Stimulated activated CD8-positive, alpha-beta memory T cell treated with anti-CD3 and anti-CD28 coated beads, Interleukin-15, amount 100 ng/mL, for 48 hours (primary cell): ENCODE measurements around the gene MUC12.
"Not testable (repeated sequence)": the region's sequence is repeated elsewhere in the genome, so short reads cannot be mapped to it uniquely, and the experiment has no call there.

Experiments
- DNase-seq, 2 donors: peaks; one replicate each; pipeline ENCODE4 v3.0.0-alpha.2; 2020; ENCODE audit warnings: low read depth in 2 of 2

MUC12 gene, protein sequence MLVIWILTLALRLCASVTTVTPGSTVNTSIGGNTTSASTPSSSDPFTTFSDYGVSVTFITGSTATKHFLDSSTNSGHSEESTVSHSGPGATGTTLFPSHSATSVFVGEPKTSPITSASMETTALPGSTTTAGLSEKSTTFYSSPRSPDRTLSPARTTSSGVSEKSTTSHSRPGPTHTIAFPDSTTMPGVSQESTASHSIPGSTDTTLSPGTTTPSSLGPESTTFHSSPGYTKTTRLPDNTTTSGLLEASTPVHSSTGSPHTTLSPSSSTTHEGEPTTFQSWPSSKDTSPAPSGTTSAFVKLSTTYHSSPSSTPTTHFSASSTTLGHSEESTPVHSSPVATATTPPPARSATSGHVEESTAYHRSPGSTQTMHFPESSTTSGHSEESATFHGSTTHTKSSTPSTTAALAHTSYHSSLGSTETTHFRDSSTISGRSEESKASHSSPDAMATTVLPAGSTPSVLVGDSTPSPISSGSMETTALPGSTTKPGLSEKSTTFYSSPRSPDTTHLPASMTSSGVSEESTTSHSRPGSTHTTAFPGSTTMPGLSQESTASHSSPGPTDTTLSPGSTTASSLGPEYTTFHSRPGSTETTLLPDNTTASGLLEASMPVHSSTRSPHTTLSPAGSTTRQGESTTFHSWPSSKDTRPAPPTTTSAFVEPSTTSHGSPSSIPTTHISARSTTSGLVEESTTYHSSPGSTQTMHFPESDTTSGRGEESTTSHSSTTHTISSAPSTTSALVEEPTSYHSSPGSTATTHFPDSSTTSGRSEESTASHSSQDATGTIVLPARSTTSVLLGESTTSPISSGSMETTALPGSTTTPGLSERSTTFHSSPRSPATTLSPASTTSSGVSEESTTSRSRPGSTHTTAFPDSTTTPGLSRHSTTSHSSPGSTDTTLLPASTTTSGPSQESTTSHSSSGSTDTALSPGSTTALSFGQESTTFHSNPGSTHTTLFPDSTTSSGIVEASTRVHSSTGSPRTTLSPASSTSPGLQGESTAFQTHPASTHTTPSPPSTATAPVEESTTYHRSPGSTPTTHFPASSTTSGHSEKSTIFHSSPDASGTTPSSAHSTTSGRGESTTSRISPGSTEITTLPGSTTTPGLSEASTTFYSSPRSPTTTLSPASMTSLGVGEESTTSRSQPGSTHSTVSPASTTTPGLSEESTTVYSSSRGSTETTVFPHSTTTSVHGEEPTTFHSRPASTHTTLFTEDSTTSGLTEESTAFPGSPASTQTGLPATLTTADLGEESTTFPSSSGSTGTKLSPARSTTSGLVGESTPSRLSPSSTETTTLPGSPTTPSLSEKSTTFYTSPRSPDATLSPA (N-terminal part only)

DNA sequence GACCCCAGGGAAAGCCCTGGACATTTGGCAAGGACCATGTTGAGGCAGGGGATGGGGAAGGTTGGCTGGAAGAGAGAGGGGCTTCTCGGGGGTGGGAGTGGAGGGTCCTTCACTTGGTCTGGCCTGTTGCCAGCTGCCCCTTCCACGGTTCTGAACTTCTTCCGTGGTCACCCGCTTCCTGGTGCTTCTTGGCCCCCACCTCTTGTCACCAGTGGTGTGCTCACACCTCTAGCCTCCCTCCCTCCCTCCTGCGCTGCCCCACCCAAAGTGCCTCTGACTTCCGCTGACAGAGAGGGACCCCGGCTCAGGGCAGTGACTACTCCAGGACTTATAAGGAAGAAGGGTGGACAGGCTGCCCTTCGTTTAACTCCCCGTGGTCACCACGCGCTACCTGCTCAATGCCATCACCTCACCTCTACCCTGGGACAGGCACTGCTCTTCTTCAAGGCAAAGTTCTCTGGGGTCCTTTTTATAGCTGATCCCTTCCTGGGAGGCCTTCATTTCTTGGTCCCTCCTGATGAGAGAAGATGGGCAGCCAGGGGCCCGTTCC lies at the start of gene MUC12:
Gene MUC12, plus strand, starts transcription at position 500 of the 550 bp plus-strand sequence. CDS start 58 bp downstream, outside the sequence.
- DNase-seq = no peak

DNA sequence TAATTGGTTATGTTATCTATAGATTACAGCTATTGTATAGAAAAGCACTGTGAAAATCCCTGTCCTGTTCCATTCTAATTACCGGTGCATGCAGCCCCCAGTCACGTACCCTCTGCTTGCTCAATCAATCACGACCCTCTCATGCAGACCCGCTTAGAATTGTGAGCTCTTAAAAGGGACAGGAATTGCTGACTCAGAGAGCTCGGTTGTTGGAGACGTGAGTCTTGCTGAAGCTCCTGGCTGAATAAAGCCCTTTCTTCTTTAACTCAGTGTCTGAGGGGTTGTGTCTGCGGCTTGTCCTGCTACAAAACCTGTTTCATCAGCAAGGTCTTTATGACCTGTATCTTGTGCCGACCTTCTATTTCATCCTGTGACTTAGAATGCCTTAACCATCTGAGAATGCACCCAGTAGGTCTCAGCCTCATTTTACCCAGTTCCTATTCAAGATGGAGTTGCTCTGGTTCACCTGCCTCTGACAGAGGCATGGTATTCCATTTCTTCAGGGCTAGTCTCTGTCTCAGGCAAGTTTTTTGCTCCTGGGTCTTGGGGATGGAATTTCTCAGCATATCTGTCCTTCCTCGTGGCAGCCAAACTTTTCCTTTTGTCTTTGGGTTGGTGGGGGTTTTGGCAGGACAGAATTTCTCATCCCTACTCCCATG lies 49.5 kb upstream of the MUC12 start:
- not testable (repeated sequence) for DNase-seq

DNA sequence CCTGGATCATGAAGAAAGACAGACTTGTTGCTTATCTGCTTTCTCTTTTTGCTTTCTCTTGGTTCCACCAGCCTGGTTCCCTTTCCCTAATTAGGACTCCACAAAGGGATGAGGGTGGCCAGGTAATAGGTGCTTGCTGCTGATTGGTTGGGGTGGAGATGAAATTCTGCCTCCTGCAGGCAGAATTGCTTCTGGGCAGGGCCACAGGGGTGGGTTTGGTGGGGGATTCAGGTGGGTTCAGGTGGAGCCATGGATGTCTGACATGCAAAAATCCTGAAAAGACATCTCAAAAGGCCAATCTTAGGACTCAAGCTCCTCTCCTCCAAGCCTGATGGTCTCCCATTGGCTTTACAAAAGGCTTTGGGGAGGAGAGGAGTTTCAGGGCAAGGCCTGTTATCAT lies 48.3 kb upstream of the MUC12 start:
- no peak for DNase-seq

DNA sequence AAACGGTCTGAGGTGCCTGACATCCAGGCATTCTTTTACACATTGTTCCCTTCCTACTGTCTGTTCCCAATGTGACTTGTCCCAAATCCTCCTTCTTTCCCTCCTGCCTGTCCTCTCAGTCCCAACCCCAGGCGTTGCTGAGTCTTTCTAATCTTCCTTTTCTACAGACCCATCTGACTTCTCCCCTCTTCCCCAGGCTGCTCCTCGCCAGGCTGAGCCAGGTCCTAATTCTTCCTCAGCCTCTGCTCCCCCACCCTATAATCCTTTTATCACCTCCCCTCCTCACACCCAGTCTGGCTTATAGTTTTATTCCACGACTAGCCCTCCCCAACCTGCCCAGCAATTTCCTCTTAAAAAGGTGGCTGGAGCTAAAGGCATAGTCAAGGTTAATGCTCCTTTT lies 45.7 kb upstream of the MUC12 start:
- DNase-seq = not testable (repeated sequence)

DNA sequence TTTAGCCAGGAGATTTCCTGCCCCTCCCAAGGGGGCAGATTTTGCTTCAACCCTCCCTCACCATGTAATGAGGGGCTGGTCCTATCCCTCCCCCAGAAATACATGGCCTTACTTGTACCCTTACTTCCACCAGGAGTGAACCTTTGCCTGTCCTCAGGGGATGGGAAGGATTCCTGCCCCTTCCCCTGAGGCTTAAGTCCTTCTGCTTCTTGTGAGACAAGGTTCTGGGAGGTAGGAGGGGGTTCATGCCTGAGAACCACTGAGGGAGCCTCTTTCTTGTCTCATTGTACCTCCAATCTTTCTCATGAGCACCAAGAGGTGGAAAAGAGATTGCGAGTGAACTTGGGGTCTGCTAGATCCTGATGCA lies 39.6 kb upstream of the MUC12 start:
- DNase-seq = no peak

DNA sequence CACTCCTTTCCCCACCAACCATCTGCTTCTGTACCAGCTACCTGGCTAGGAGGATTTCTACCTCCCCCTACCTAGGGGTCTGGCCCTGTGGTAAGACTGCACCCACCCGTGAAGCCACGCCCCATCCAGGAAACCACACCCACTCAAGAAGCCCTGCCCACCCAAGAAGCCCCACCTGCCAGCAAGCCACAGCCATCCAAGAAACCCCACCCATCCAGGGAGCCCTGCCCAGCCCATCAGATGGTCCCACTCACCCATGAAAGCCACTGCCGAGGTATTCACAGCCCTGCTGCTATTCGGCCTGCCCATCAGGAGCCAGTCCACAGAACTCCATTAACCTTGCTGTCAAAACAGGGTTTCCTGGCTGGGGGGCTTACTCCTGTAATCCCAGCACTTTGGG lies 35.6 kb upstream of the MUC12 start:
- no peak for DNase-seq

DNA sequence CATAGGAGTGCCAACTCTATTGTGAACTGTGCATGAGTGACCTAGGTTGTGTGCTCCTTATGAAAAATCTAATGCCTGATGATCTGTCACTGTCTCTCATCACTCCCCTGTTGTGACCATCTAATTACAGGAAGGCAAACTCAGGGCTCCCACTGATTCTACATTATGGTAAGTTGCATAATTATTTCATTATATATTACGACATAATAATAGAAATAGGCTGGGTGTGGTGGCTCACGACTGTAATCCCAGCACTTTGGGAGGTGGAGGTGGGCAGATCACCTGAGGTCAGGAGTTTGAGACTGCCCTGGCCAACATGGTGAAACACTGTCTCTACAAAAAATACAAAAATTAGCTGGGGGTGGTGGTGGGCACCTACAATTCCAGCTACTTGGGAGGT lies 34.0 kb upstream of the MUC12 start:
- not testable (repeated sequence) for DNase-seq

DNA sequence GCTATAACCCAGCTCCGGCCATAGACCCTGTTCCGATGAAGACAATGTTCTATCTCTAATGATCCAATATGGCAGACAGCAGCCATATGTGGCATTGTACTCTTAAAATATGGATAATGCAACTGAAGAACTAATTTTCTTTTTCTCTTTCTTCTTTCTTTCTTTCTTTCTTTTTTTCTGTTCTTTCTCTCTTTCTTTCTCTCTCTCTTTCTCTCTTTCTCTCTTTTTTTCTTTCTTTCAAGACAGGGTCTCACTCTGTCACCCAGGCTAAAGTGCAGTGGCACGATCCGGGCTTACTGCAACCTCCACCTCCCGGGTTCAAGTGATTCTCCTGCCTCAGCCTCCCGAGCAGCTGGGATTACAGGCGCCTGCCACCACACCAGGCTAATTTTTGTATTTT lies 33.2 kb upstream of the MUC12 start:
- not testable (repeated sequence) for DNase-seq

DNA sequence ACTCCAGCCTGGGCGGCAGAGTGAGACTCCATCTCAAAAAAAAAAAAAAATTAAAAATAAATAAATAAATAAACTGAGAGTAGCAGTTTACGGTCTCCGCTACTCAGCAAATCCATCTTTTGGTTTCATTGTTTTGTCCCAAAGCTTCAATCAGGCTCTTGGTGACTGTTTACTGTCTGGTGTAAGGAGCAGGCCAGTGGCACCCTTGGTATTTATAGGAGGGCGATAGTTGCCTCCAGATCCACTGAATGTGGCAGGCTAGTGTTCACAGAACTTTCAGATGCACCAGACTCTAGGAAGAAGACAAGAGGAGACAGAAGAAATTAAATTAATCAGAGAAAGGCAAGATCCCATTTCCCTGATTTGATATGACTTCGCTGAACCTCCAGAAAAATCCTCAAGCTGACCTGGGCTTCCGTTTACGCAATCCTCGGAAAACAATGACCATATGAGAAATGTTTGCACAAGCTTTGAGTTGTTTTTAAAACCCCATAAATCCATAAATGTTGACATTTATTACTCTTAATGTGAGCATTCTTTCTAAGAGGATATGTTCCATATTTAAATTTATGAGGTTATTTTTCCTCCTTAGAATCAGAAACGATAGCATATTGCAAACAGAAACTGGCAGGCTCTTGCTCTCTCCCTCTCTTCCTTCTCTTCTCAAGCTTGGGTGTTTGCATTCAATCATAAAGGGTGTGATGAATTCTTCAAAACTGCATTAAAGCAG lies 27.2 kb upstream of the MUC12 start:
- no peak for DNase-seq

DNA sequence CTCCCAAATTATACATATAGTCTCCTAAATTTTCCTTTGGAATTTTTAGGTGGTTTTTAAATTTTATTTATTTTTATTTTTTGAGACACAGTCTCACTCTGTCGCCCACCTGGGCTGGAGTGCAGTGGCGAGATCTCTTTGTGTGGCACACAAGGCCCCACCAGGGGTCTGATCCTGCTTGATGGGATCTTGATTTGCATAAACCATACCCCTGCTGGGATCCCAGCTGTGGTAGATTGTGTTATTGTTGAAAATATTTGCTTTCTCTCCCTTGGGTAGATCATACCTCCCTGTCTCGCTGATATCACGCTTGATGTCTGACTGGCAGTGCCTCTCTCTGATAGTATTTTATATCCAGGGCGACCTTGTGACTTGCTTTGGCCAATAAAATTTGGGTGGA lies 25.7 kb upstream of the MUC12 start:
- no peak for DNase-seq

DNA sequence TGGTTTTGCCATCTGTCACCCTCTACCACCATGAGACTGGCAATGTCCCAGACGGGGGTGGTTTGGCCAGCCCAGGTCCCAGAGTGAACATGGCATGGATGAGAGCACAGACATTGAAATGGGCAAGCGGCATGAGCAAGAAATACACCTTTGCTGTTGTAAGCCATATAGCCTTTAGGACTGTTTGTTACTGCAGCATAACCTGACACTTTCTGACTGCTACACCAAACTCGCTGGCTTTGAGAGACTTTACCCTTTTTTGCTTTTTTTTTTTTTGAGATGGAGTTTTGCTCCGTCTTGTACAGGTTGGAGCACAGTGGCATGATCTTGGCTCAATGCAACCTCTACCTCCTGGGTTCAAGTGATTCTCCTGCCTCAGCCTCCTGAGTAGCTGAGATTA lies 25.2 kb upstream of the MUC12 start:
- no peak for DNase-seq

DNA sequence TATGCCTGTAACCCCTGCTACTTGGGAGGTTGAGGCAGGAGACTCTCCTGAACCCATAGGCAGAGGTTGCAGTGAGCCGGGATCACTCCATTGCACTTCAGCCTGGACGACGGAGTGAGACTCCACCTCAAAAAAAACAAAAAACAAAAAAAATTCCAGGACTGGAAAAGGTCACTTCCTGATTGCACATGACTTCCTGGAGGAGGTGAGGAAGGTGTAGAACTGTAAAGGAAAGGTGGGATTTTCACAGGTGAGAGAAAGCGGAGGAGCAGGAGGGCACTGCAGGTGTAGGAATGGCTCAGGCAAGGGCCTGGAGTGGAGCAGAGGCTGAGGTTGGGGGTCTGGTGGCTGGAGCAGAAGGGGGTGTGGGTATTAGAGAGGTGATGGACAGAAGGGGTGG lies 23.3 kb upstream of the MUC12 start:
- DNase-seq = no peak

DNA sequence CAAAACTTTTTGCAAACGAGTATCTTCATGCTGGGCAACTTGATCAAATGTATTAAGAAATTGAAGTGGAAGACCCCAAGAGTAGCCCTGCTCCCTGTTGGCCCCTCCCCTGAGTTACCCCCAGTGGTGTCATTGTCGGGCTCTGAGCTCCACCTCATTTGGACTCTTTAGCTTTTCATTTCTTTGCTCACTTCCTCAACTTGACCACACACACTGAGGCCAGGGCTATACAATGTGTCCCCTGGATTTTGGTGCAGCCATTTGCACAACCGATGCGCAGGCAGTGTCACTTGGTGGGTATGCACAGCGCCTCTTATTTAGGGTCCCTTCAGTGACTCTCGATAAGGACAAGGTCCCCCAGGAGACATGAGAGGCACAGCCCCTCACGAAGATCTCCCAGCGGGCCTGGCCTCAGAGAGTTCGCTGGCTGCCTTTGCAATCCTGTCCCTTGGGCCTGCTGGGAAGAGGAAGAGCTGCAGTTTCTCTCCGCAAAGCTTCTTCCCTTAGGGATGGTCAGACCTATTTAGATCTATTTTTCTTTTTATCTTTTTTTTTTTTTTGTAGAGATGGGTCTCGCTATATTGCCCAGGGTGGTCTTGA lies 22.5 kb upstream of the MUC12 start:
- DNase-seq = no peak

DNA sequence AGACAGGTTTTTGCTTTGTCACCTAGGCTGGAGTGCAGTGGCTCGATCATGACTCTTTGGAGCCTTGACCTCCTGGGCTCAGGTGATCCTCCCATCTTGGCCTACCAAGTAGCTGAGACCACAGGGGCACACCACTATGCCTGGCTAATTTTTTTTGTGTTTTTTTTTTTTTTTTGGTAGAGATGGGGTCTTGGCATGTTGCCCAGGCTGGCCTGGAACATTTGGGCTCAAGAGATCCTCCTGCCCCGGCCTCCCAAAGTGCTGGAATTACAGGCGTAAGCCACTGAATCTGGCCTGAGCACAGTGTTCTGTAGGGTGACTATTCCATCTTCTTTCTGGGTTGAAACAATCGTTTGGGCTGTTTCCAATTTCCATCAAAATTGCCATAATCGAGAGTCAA lies 21.6 kb upstream of the MUC12 start:
- DNase-seq = no peak

DNA sequence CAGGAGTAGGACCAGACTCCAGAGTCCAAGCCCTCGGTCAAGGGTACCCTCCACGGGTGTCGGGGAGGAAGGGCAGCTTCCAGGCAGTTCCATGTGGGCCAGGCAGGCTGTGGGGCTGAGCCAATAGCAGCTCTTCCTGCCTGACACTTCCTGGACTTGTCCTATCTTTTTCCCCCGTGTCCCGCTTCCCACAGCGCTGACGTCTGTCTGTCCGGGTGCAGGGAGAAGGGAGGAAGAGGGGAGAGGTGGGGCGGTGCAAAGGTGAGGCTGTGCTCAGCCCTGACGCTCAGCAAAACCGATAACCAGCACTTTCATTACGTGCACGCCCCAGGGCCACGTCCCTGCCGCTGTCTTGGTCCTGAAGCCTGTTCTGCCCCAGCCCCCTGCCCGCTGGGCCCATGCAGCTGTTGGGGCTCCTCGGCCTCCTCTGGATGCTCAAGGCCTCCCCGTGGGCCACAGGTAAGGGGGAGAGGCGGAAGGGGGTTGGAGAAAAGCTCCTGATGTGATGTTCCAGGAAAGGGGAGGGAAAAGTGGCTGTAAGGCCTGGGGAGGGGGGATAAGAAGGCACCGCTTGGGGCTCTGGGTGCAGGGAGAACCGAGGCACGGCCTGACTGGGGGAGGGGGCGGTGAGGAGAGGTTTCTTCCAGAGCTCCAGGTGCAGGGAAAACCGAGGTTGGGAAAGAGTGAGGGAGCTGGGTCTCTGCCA lies 20.0 kb upstream of the MUC12 start, which contains the start of gene MUC3A:
Gene MUC3A, plus strand, starts transcription at position 308 of the 706 bp plus-strand sequence. Its CDS starts 91 bp downstream, at position 399.
- DNase-seq = no peak

DNA sequence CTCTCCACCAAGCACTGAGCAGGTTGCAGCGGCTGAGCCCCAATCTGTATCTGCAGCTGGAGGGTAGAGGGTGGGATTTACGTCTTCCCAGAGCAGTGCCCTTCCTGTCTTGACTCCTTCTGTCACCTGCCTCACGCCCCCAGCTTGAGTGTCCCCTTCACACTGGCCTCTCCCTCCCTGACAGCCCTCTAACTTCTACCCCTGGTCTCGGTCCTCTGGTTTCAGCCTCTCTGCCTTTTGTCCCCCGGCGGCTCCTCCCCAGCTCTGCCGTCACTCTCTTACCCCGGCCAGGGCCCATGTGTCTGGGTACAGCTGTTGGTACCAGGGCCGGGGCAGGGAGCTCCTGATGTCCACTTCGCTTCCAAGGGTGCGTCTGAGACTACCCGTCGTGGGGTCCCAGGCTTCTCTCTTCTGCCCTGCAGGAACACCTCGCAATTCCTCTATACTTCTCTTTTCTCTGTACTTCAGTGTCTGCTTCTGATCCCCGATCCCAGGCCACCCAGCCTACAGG lies 19.4 kb upstream of the MUC12 start:
- no peak for DNase-seq

DNA sequence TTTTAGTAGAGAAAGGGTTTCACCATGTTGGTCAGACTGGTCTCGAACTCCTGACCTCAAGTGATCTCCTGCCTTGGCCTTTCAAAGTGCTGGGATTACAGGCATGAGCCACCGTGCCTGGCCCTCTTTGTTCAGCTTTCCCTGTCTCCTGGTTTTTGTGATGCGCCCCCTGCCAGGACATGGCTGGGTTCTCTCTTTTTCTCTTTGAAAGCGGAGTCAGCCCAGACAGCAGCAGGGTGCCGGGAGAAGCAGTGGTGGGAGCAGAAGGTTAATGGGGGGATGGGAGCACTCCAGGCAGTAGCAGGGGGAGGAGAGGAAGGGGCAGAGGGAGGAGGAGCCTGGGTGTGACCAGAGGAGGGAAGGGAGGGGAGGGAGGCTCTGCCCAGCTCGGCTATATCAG lies 18.2 kb upstream of the MUC12 start:
- no peak for DNase-seq

DNA sequence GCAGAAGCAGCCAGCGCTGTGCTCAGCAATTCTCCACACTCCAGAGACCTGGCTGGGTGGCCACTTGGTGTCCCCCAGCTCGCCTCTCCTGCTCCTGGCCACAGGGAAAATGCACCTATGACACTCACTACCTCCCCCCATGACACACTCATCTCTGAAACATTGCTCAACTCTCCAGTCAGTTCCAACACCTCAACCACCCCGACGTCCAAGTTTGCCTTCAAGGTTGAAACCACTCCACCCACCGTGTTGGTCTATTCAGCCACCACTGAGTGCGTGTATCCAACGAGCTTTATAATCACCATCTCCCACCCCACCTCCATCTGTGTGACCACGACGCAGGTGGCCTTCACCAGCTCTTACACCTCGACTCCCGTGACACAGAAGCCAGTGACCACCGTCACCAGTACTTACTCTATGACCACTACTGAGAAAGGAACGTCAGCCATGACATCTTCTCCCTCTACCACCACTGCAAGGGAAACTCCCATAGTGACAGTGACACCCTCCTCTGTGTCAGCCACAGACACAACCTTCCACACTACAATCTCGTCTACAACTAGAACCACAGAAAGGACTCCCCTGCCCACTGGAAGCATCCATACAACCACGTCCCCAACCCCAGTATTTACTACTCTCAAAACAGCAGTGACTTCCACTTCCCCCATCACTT lies 17.3 kb upstream of the MUC12 start:
- peak in 1 of 2 donors; percentile 36 for DNase-seq

DNA sequence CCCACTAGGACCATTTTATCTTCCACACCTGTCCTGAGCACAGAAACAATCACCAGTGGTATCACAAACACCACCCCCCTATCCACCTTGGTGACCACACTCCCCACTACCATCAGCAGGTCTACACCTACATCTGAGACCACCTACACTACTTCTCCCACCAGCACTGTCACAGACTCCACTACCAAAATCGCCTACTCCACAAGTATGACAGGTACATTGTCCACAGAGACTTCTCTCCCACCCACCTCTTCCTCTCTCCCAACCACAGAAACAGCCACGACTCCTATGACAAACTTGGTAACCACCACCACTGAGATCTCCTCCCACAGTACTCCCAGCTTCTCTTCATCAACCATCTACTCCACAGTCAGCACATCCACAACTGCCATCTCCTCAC lies 16.7 kb upstream of the MUC12 start:
- DNase-seq = no peak
